ENCODE measurements around the gene SNTA1. TPM values are rescaled to one million over a fixed set of nuclear protein-coding genes. Genes with fewer than 3 reads are reported as not detected.

SNTA1 gene
- polyA plus RNA-seq, 3 donors = 0.56 to 0.93 (median 0.63) TPM

DNA sequence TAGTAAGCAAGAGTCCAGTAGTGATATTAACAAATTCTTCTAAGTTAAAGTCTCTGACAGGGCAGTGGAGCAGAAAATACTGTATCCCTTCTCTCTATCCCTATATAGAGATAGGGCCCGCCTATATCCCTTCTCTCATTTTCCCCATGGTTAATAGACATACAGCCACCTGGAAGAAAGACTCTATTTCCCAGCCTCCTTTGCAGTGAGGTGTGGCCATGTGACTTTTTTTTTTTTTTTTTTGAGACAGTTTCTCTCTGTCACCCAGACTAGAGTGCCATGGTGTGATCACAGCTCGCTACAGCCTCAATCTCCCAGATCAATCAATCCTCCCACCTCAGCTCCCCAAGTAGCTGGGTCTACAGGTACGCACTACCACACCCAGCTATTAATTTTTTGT is 25.5 kb downstream of the SNTA1 start:
- H3K4me1 ChIP-seq (ENCODE audit: control insufficient read depth in 1 of 2, insufficient read depth in 2 of 2, low read length in 2 of 2) = no peaks in the 10 kb centered on the region
- no CpG with 5 or more reads among the region's 3 CpGs for WGBS (ENCODE audit: insufficient coverage)
- Mint-ChIP-seq H3K27ac (no peak overlapping the region), H3K36me3 (no peaks in the 10 kb centered on the region), H3K9me3 (no peaks in the 10 kb centered on the region), H3K27me3 (ENCODE audit: low read depth in 3 of 3) (peaks cover 0 to 3% (median 2%) of the 10 kb centered on the region in 3 donors), H3K4me1 (no peaks in the 10 kb centered on the region), H3K4me3 (no peak overlapping the region)
- H4K20me1 ChIP-seq (ENCODE audit: insufficient read depth, low read length) = no peaks in the 10 kb centered on the region
- no peak for DNase-seq
- H2AFZ ChIP-seq (ENCODE audit: insufficient read depth, low read depth, low read length, poor library complexity, severe bottlenecking) = no peak overlapping the region
- no peak overlapping the region for H3K4me3 ChIP-seq (replicated peaks in 1 of 3; ENCODE audit: low read depth in 2 of 3, low read length in 3 of 3)
- H3K27ac ChIP-seq (ENCODE audit: low read depth in 1 of 2, low read length in 2 of 2) = no peak overlapping the region
- no peaks in the 10 kb centered on the region for H3K79me2 ChIP-seq (ENCODE audit: insufficient read depth, low read length)
- H3K9ac ChIP-seq (ENCODE audit: insufficient read depth, low read length, poor library complexity, severe bottlenecking) = no peak overlapping the region
- intact Hi-C loops (cut with micrococcal nuclease) = no loop called here
- H3K36me3 ChIP-seq (replicated peaks in 1 of 2; ENCODE audit: control insufficient read depth in 1 of 2, insufficient read depth in 2 of 2, low read length in 2 of 2) = no peaks in the 10 kb centered on the region
- H3K4me2 ChIP-seq (replicated peaks; ENCODE audit: extremely low read depth, low read length, poor library complexity, severe bottlenecking) = no peak overlapping the region
- no peaks in the 10 kb centered on the region for H3K27me3 ChIP-seq (ENCODE audit: control insufficient read depth in 2 of 2, insufficient read depth in 2 of 2, low read length in 2 of 2)
- H3K9me3 ChIP-seq (replicated peaks in 1 of 2; ENCODE audit: control insufficient read depth in 1 of 2, insufficient read depth in 1 of 2, low read length in 2 of 2) = no peaks in the 10 kb centered on the region
- TF ChIP-seq, protein P1, sequence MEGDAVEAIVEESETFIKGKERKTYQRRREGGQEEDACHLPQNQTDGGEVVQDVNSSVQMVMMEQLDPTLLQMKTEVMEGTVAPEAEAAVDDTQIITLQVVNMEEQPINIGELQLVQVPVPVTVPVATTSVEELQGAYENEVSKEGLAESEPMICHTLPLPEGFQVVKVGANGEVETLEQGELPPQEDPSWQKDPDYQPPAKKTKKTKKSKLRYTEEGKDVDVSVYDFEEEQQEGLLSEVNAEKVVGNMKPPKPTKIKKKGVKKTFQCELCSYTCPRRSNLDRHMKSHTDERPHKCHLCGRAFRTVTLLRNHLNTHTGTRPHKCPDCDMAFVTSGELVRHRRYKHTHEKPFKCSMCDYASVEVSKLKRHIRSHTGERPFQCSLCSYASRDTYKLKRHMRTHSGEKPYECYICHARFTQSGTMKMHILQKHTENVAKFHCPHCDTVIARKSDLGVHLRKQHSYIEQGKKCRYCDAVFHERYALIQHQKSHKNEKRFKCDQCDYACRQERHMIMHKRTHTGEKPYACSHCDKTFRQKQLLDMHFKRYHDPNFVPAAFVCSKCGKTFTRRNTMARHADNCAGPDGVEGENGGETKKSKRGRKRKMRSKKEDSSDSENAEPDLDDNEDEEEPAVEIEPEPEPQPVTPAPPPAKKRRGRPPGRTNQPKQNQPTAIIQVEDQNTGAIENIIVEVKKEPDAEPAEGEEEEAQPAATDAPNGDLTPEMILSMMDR (IDR thresholded peaks at IDR 0.05) = no peak

- Histone ChIP-seq H3K4me3 (replicated peaks in 1 of 3; ENCODE audit: low read depth in 2 of 3, low read length in 3 of 3) (no peak overlapping the region), H3K4me1 (ENCODE audit: control insufficient read depth in 1 of 2, insufficient read depth in 2 of 2, low read length in 2 of 2) (no peaks in the 10 kb centered on the region), H2AFZ (ENCODE audit: insufficient read depth, low read depth, low read length, poor library complexity, severe bottlenecking) (no peak overlapping the region), H3K9ac (ENCODE audit: insufficient read depth, low read length, poor library complexity, severe bottlenecking) (no peak overlapping the region), H3K27me3 (ENCODE audit: control insufficient read depth in 2 of 2, insufficient read depth in 2 of 2, low read length in 2 of 2) (no peaks in the 10 kb centered on the region), H3K36me3 (replicated peaks in 1 of 2; ENCODE audit: control insufficient read depth in 1 of 2, insufficient read depth in 2 of 2, low read length in 2 of 2) (no peaks in the 10 kb centered on the region), H3K79me2 (ENCODE audit: insufficient read depth, low read length) (no peaks in the 10 kb centered on the region), H3K27ac (ENCODE audit: low read depth in 1 of 2, low read length in 2 of 2) (no peak overlapping the region), H3K4me2 (replicated peaks; ENCODE audit: extremely low read depth, low read length, poor library complexity, severe bottlenecking) (no peak overlapping the region), H3K9me3 (replicated peaks in 1 of 2; ENCODE audit: control insufficient read depth in 1 of 2, insufficient read depth in 1 of 2, low read length in 2 of 2) (no peaks in the 10 kb centered on the region), H4K20me1 (ENCODE audit: insufficient read depth, low read length) (no peaks in the 10 kb centered on the region)
- TF ChIP-seq, protein P1 (IDR thresholded peaks at IDR 0.05) = no peak
- Mint-ChIP-seq H3K27ac (no peak overlapping the region), H3K36me3 (no peaks in the 10 kb centered on the region), H3K4me3 (no peak overlapping the region), H3K4me1 (no peaks in the 10 kb centered on the region), H3K9me3 (peaks cover 0 to 1% (median 0%) of the 10 kb centered on the region in 7 donors), H3K27me3 (ENCODE audit: low read depth in 3 of 3) (peaks cover 0 to 3% (median 2%) of the 10 kb centered on the region in 3 donors)
- intact Hi-C loops (cut with micrococcal nuclease) = no loop called here
- 69% methylated on average over 8 of the region's 8 CpGs for WGBS (ENCODE audit: insufficient coverage)
- no peak for DNase-seq
Observed at GRCh38 chr20:33415948-33416347, 27.6 kb downstream of the SNTA1 start.

Measured in CD14-positive monocyte (primary cell).